Measurements from ENCODE around the gene TFAP2E.
"Not testable (repeated sequence)": the region's sequence is repeated elsewhere in the genome, so short reads cannot be mapped to it uniquely, and the experiment has no call there.

Gene TFAP2E

DNA sequence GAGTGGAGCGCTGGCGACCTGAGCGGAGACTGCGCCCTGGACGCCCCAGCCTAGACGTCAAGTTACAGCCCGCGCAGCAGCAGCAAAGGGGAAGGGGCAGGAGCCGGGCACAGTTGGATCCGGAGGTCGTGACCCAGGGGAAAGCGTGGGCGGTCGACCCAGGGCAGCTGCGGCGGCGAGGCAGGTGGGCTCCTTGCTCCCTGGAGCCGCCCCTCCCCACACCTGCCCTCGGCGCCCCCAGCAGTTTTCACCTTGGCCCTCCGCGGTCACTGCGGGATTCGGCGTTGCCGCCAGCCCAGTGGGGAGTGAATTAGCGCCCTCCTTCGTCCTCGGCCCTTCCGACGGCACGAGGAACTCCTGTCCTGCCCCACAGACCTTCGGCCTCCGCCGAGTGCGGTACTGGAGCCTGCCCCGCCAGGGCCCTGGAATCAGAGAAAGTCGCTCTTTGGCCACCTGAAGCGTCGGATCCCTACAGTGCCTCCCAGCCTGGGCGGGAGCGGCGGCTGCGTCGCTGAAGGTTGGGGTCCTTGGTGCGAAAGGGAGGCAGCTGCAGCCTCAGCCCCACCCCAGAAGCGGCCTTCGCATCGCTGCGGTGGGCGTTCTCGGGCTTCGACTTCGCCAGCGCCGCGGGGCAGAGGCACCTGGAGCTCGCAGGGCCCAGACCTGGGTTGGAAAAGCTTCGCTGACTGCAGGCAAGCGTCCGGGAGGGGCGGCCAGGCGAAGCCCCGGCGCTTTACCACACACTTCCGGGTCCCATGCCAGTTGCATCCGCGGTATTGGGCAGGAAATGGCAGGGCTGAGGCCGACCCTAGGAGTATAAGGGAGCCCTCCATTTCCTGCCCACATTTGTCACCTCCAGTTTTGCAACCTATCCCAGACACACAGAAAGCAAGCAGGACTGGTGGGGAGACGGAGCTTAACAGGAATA lies 4.2 kb downstream of the TFAP2E start:
- Histone ChIP-seq H3K4me1 (ENCODE audit: insufficient read depth, low read length) (peaks cover 15% of the 10 kb centered on the region), H3K4me3 (ENCODE audit: low read depth in 1 of 2, low read length in 2 of 2) (peak overlapping the region; percentile 41 to 58), H3K27me3 (ENCODE audit: control insufficient read depth in 1 of 2, insufficient read depth in 2 of 2, low read length in 2 of 2) (peaks cover 6 to 59% of the 10 kb centered on the region in 2 donors), H3K36me3 (ENCODE audit: insufficient read depth, low read length) (no peaks in the 10 kb centered on the region), H3K9ac (ENCODE audit: low read length) (no peak overlapping the region), H3K27ac (ENCODE audit: low read depth, low read length) (no peak overlapping the region), H3K9me3 (ENCODE audit: low read length) (no peaks in the 10 kb centered on the region)

DNA sequence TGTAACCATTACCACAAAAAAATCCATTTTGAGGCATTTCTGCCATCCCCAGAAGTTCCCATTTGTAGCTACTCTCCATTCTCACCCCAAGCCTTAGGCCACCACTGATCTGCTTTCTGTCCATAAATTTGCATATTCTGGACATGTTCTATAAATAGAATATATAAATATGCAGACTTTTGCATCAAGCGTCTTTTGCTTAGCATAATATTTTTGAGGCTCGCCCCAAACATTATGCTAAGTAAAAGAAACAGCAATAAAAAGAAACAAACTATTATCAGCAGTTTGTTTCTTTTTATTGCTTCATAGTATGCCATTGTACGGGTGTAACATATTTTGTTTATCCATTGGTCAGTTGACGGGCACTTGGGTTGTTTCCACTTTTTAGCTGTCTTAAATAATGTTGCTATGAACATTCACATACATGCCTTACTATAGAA lies 7.9 kb downstream of the TFAP2E start:
- Histone ChIP-seq H3K4me1 (ENCODE audit: insufficient read depth, low read length) (peaks cover 15% of the 10 kb centered on the region), H3K9ac (ENCODE audit: low read length) (no peak overlapping the region), H3K27me3 (ENCODE audit: control insufficient read depth in 1 of 2, insufficient read depth in 2 of 2, low read length in 2 of 2) (peaks cover 0 to 24% of the 10 kb centered on the region in 2 donors), H3K9me3 (ENCODE audit: low read length) (no peaks in the 10 kb centered on the region), H3K36me3 (ENCODE audit: insufficient read depth, low read length) (no peaks in the 10 kb centered on the region), H3K4me3 (ENCODE audit: low read depth in 1 of 2, low read length in 2 of 2) (no peak overlapping the region), H3K27ac (ENCODE audit: low read depth, low read length) (no peak overlapping the region)

DNA sequence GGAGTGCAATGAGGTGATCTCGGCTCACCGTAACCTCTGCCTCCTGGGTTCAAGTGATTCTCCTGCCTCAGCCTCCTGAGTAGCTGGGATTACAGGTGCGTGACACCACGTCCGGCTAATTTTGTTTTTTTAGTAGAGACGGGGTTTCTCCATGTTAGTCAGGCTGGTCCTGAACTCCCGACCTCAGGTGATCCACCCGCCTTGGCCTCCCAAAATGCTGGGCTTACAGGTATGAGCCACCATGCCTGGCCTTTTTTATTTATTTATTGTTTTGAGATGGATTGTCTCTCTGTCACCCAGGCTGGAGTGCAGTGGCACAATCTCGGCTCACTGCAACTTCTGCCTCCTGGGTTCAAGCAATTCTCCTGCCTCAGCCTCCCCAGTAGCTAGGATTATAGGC lies 8.5 kb downstream of the TFAP2E start:
- not testable (repeated sequence) for H3K27ac ChIP-seq (ENCODE audit: low read depth, low read length); H3K9me3 ChIP-seq (ENCODE audit: low read length); H3K36me3 ChIP-seq (ENCODE audit: insufficient read depth, low read length); H3K4me3 ChIP-seq (ENCODE audit: low read depth in 1 of 2, low read length in 2 of 2); H3K9ac ChIP-seq (ENCODE audit: low read length)
- Histone ChIP-seq H3K27me3 (ENCODE audit: control insufficient read depth in 1 of 2, insufficient read depth in 2 of 2, low read length in 2 of 2) (peaks cover 0 to 18% of the 10 kb centered on the region in 2 donors), H3K4me1 (ENCODE audit: insufficient read depth, low read length) (peaks cover 12% of the 10 kb centered on the region)

- Histone ChIP-seq H3K27me3 (ENCODE audit: control insufficient read depth in 1 of 2, insufficient read depth in 2 of 2, low read length in 2 of 2) (no peaks in the 10 kb centered on the region), H3K9ac (ENCODE audit: low read length) (no peak overlapping the region), H3K4me3 (ENCODE audit: low read depth in 1 of 2, low read length in 2 of 2) (no peak overlapping the region), H3K4me1 (ENCODE audit: insufficient read depth, low read length) (no peaks in the 10 kb centered on the region), H3K36me3 (ENCODE audit: insufficient read depth, low read length) (no peaks in the 10 kb centered on the region), H3K9me3 (ENCODE audit: low read length) (no peaks in the 10 kb centered on the region), H3K27ac (ENCODE audit: low read depth, low read length) (no peak overlapping the region)
Observed at GRCh38 chr1:35585281-35585680, 12.2 kb downstream of the TFAP2E start.

GRCh38 chr1:35585805-35586204 lies 12.7 kb downstream of the TFAP2E start:
- not testable (repeated sequence) for H3K4me3 ChIP-seq (ENCODE audit: low read depth in 1 of 2, low read length in 2 of 2); H3K27ac ChIP-seq (ENCODE audit: low read depth, low read length); H3K4me1 ChIP-seq (ENCODE audit: insufficient read depth, low read length); H3K9ac ChIP-seq (ENCODE audit: low read length); H3K36me3 ChIP-seq (ENCODE audit: insufficient read depth, low read length); H3K27me3 ChIP-seq (ENCODE audit: control insufficient read depth in 1 of 2, insufficient read depth in 2 of 2, low read length in 2 of 2); H3K9me3 ChIP-seq (ENCODE audit: low read length)

GRCh38 chr1:35586808-35587207 lies 13.7 kb downstream of the TFAP2E start:
- no peaks in the 10 kb centered on the region for H3K9me3 ChIP-seq (ENCODE audit: low read length)
- no peaks in the 10 kb centered on the region for H3K27me3 ChIP-seq (ENCODE audit: control insufficient read depth in 1 of 2, insufficient read depth in 2 of 2, low read length in 2 of 2)
- H3K27ac ChIP-seq (ENCODE audit: low read depth, low read length): no peak overlapping the region
- no peaks in the 10 kb centered on the region for H3K4me1 ChIP-seq (ENCODE audit: insufficient read depth, low read length)
- no peaks in the 10 kb centered on the region for H3K36me3 ChIP-seq (ENCODE audit: insufficient read depth, low read length)
- H3K4me3 ChIP-seq (ENCODE audit: low read depth in 1 of 2, low read length in 2 of 2): no peak overlapping the region
- no peak overlapping the region for H3K9ac ChIP-seq (ENCODE audit: low read length)

GRCh38 chr1:35587736-35588135 lies 14.6 kb downstream of the TFAP2E start:
- no peak overlapping the region for H3K9ac ChIP-seq (ENCODE audit: low read length)
- no peak overlapping the region for H3K4me3 ChIP-seq (ENCODE audit: low read depth in 1 of 2, low read length in 2 of 2)
- no peaks in the 10 kb centered on the region for H3K4me1 ChIP-seq (ENCODE audit: insufficient read depth, low read length)
- no peaks in the 10 kb centered on the region for H3K36me3 ChIP-seq (ENCODE audit: insufficient read depth, low read length)
- H3K27ac ChIP-seq (ENCODE audit: low read depth, low read length): no peak overlapping the region
- H3K27me3 ChIP-seq (ENCODE audit: control insufficient read depth in 1 of 2, insufficient read depth in 2 of 2, low read length in 2 of 2): no peaks in the 10 kb centered on the region
- H3K9me3 ChIP-seq (ENCODE audit: low read length): no peaks in the 10 kb centered on the region

GRCh38 chr1:35588197-35588910 lies 15.2 kb downstream of the TFAP2E start:
- H3K36me3 ChIP-seq (ENCODE audit: insufficient read depth, low read length): no peaks in the 10 kb centered on the region
- no peak overlapping the region for H3K9ac ChIP-seq (ENCODE audit: low read length)
- H3K27me3 ChIP-seq (ENCODE audit: control insufficient read depth in 1 of 2, insufficient read depth in 2 of 2, low read length in 2 of 2): no peaks in the 10 kb centered on the region
- no peak overlapping the region for H3K27ac ChIP-seq (ENCODE audit: low read depth, low read length)
- H3K9me3 ChIP-seq (ENCODE audit: low read length): no peaks in the 10 kb centered on the region
- no peak overlapping the region for H3K4me3 ChIP-seq (ENCODE audit: low read depth in 1 of 2, low read length in 2 of 2)
- no peaks in the 10 kb centered on the region for H3K4me1 ChIP-seq (ENCODE audit: insufficient read depth, low read length)

DNA sequence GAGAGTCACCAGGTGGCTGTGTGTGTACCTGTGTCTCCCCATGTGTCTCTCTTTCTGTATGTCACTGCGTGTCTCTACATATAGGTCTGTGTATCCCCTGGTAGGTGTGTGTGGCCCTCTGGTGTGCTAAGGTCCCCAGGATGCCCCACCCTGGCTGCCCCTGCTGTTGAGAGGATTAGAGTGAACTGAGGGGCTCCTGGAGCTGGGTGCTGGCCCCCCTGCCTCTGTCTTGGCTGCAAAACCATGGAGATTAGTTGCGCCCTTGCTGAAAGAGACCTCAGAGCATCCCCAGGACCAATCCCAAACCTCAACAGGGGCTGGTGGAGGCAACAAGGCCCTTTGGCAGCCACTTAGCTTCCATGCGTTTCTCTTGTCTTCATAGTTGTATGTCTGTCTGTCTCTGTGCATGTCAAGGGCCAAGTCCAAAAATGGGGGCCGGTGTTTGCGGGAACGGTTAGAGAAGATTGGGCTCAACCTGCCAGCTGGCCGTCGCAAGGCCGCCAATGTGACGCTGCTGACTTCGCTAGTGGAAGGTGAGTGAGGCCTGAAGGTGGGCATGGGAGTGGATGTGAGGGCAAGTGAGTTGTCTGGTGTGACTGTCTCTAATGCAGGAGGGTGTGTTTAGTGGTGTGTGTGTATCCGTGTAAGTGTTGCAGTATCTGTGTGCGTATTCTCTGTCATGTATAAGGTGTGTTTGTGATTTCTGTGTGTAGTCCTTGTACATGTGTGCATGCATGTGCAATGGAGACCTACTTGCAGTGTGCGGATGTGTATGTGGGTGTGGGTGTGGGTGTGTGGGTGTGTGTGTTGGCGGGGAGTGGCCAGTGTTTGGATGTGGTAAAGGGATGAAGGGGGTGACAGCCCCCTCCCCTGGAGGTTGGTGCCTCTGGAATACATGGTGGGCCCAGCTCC lies 16.7 kb downstream of the TFAP2E start:
- Histone ChIP-seq H3K9me3 (ENCODE audit: low read length) (no peaks in the 10 kb centered on the region), H3K36me3 (ENCODE audit: insufficient read depth, low read length) (no peaks in the 10 kb centered on the region), H3K4me3 (ENCODE audit: low read depth in 1 of 2, low read length in 2 of 2) (no peak overlapping the region), H3K4me1 (ENCODE audit: insufficient read depth, low read length) (no peaks in the 10 kb centered on the region), H3K9ac (ENCODE audit: low read length) (no peak overlapping the region), H3K27me3 (ENCODE audit: control insufficient read depth in 1 of 2, insufficient read depth in 2 of 2, low read length in 2 of 2) (no peaks in the 10 kb centered on the region), H3K27ac (ENCODE audit: low read depth, low read length) (no peak overlapping the region)

- H3K27ac ChIP-seq (ENCODE audit: low read depth, low read length): no peak overlapping the region
- H3K9me3 ChIP-seq (ENCODE audit: low read length): no peaks in the 10 kb centered on the region
- no peak overlapping the region for H3K4me3 ChIP-seq (ENCODE audit: low read depth in 1 of 2, low read length in 2 of 2)
- H3K9ac ChIP-seq (ENCODE audit: low read length): no peak overlapping the region
- H3K36me3 ChIP-seq (ENCODE audit: insufficient read depth, low read length): no peaks in the 10 kb centered on the region
- no peaks in the 10 kb centered on the region for H3K27me3 ChIP-seq (ENCODE audit: control insufficient read depth in 1 of 2, insufficient read depth in 2 of 2, low read length in 2 of 2)
- H3K4me1 ChIP-seq (ENCODE audit: insufficient read depth, low read length): no peaks in the 10 kb centered on the region
Observed at GRCh38 chr1:35590476-35591040, 17.4 kb downstream of the TFAP2E start.

GRCh38 chr1:35591211-35591610 lies 18.1 kb downstream of the TFAP2E start:
- no peak overlapping the region for H3K27ac ChIP-seq (ENCODE audit: low read depth, low read length)

More at GRCh38 chr1:35591211-35591610, 18.1 kb downstream of the TFAP2E start:
- Histone ChIP-seq H3K4me1 (ENCODE audit: insufficient read depth, low read length) (no peaks in the 10 kb centered on the region), H3K9ac (ENCODE audit: low read length) (no peak overlapping the region), H3K4me3 (ENCODE audit: low read depth in 1 of 2, low read length in 2 of 2) (no peak overlapping the region), H3K36me3 (ENCODE audit: insufficient read depth, low read length) (no peaks in the 10 kb centered on the region), H3K9me3 (ENCODE audit: low read length) (no peaks in the 10 kb centered on the region), H3K27me3 (ENCODE audit: control insufficient read depth in 1 of 2, insufficient read depth in 2 of 2, low read length in 2 of 2) (no peaks in the 10 kb centered on the region)

Measured in muscle layer of colon (tissue), 2 donors.